Adrenal gland (tissue), 5 donors: ENCODE measurements around the gene CLEC18A.

Experiments
- POLR2A ChIP-seq, 2 donors: fragments of 450-650 bp; IDR thresholded peaks; one replicate each; pipeline ENCODE4 v1.6.1; 2017; ENCODE audit warnings: antibody characterized with exemption in 2 of 2, mild to moderate bottlenecking in 2 of 2, moderate library complexity in 1 of 2
- TF ChIP-seq, protein P1 (sequence below), 6 experiments: fragments of 450-650 bp in 4 of 6; fragments of 200-600 bp in 2 of 6; sonication (generic) in 1 of 6; IDR thresholded peaks; 1 replicate in 5 of 6; 2 replicates in 1 of 6; pipeline versions ENCODE4 v1.5.1 to v1.8.0; 2016 to 2021; ENCODE audit warnings: antibody characterized with exemption in 6 of 6, mild to moderate bottlenecking in 2 of 6, moderate library complexity in 1 of 6
- donor health status: DM: no; HTN: no; CAD: no.

GRCh38 chr16:69929480-69929879 is 21.7 kb upstream of the CLEC18A start:
- TF ChIP-seq, protein P1, sequence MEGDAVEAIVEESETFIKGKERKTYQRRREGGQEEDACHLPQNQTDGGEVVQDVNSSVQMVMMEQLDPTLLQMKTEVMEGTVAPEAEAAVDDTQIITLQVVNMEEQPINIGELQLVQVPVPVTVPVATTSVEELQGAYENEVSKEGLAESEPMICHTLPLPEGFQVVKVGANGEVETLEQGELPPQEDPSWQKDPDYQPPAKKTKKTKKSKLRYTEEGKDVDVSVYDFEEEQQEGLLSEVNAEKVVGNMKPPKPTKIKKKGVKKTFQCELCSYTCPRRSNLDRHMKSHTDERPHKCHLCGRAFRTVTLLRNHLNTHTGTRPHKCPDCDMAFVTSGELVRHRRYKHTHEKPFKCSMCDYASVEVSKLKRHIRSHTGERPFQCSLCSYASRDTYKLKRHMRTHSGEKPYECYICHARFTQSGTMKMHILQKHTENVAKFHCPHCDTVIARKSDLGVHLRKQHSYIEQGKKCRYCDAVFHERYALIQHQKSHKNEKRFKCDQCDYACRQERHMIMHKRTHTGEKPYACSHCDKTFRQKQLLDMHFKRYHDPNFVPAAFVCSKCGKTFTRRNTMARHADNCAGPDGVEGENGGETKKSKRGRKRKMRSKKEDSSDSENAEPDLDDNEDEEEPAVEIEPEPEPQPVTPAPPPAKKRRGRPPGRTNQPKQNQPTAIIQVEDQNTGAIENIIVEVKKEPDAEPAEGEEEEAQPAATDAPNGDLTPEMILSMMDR (IDR thresholded peaks at IDR 0.05) = no peak
- no peak for TF ChIP-seq POLR2A (IDR thresholded peaks at IDR 0.05)
